Mammary epithelial cell (primary cell): Measurements from ENCODE around the gene KRI1.

Experiments
- CTCF ChIP-seq, 2 donors: IDR thresholded peaks in 1 of 2; conservative IDR thresholded peaks in 1 of 2; 2 replicates each; pipeline ENCODE4 v1.5.1; 2011 to 2012; ENCODE audit warnings: inconsistent platforms in 2 of 2, low read length in 2 of 2, mild to moderate bottlenecking in 2 of 2, control low read depth in 1 of 2, low read depth in 1 of 2; ENCODE audit not compliant: insufficient read depth in 1 of 2; ENCODE audit errors: extremely low read depth in 1 of 2
- EZH2 ChIP-seq: IDR thresholded peaks from 2 replicates; pipeline ENCODE4 v1.6.1; 2012; ENCODE audit warnings: low read length, inconsistent platforms, borderline replicate concordance

- TF ChIP-seq CTCF (conservative IDR thresholded peaks at IDR 0.05 in 1 of 2, IDR thresholded peaks at IDR 0.05 in 1 of 2; ENCODE audit: extremely low read depth in 1 of 2, insufficient read depth in 1 of 2, low read depth in 1 of 2, low read length in 2 of 2) (no peak), EZH2 (no peak)
Measured at GRCh38 chr19:10521461-10522171, 44.2 kb downstream of the KRI1 start.
